GM19043 (cell line): ENCODE data around the gene RNLS.

Experiments
- ATAC-seq: cut with Tn5 transposase; IDR thresholded peaks from one replicate; pipeline ENCODE4 v1.9.1; 2021; ENCODE audit warnings: low read depth; ENCODE audit not compliant: unreplicated experiment

The RNLS gene

DNA sequence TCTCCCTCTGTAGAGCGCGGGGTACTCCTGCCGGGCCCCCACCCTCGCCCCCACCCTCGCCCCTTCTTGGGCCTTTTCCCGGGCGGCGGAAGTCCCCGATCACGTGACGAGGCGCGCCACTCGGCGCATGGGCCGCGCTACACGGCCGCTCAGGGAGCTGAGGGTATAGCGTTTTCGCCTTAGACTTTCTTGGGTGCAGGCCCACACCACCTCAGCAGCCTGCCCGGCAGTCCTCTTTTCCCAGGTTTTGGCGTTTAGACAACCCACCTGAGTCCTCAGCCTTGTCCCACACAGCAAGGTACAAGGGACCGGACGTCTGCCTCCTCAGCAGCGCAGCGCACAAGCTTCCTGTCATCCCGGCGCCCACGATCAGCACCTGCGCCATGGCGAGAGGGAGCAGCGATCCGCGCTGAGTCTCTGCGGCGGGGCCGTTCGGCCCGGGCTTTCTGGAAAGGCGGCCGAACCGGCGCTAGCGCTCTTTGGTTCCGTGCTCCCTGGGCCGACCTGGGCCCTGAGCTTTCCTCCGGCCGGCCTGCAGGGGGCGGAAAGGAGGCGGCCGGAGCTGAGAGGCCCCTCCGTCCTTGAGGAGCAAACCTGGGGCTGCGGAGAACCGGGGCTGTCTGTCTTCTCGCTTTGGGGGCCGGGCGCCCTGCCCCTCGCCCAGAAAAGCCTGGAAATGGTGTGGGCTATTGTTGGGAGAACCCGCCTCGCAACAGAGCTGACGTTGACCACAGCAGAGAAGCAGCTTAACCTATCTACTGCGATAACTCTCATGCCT, at the start of gene RNLS:
Gene RNLS (minus strand): TSS at position 513 of the 778 bp plus-strand sequence.
- peak; percentile 72 for ATAC-seq

DNA sequence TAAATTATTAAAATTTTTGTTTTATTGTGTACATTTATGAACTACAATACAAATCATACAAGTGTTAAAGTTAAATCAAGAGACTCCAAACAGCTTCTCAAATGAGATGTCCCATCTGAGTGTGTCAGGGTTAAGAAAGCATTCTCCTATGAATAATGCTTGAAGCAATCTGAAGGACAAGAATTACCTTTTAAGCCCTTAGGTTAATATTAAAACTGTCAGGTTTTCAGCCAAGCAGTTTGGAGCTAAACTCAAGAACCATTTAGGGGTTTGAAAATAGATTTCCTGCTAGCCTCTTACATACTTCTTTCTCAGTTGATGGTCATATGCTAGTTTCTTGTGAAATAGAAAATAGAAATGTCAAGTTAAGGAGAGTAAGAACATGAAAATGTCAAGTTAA, 41.7 kb upstream of the RNLS start:
- ATAC-seq: no peak

DNA sequence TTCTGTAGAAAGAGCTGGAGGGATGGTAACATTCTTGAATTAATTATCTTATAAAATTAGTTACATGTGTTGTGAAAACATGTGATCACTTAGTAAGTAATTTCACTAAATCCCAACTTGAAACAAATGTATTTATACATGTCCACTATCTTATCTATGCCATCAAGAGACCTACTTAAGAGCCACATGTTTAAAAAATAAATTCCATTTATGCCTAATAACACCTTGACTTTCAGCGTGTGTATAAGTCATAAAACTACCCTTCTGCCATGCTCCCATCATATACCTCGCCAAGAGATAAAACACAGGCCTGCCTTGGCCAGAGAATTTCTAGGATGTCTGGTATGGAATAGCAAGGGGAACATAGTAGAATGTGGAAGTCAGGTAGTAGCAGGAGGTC, 40.7 kb upstream of the RNLS start:
- no peak for ATAC-seq

DNA sequence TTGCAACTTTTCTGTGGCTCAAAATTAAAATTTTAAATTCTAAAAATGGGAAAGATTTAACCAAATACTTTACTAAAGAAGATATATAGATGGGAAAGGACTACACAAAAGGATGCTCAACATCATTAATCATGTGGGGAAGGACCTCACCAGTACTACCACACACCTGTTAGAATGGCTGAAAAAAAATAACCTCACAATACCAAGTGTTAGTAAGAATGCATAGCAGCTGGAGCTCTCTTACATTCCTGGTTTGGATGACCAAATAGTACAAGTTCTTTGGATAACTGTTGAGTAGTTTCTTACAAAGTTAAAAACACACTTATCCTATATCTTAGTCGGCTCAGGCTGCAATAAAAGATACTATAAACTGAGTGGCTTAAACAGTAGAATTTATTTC, 37.3 kb upstream of the RNLS start:
- ATAC-seq: no peak

DNA sequence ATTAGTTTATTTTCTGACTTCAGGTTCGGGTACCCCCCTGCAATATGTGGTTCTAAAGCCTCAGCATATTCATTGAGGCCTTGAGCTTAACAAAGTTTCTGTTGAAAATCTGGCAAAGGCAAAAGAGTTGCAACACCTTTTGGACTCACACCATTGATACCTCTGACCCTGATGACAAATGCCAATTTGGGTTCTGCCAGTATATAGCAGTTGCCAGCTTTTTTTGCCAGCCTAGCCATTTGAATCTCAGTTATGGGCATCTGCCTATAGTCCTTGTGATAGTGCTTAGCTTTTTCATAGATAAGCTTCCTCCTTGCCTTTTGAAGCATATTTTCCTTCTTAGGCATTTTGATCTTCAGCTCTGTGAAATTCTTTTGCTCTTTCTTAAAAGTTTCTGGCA, 35.4 kb upstream of the RNLS start:
- no peak for ATAC-seq

DNA sequence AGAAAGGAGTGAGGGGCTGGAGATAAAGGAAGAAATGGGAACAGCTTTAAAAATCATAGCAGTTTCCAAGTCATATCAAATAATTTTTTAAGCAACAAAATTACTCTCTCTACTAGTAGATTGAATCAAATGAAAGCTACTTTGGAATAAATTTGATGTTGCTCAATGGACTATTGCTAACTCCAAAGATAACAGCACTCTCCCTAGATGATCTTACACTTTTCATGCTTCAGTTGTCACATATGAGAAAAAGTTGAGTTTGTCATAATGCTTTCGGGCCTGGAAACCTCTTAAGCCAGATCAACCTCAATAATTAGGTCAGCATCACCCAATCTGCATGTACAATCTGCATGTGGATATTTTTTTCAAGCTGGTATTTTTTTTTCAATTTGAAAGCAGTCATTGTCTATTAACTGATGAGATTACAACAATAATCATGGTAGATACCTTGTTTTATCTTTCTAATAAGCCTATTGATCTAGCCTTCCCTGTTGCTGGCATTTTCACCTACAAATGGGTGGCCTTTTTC, 34.7 kb upstream of the RNLS start:
- no peak for ATAC-seq

DNA sequence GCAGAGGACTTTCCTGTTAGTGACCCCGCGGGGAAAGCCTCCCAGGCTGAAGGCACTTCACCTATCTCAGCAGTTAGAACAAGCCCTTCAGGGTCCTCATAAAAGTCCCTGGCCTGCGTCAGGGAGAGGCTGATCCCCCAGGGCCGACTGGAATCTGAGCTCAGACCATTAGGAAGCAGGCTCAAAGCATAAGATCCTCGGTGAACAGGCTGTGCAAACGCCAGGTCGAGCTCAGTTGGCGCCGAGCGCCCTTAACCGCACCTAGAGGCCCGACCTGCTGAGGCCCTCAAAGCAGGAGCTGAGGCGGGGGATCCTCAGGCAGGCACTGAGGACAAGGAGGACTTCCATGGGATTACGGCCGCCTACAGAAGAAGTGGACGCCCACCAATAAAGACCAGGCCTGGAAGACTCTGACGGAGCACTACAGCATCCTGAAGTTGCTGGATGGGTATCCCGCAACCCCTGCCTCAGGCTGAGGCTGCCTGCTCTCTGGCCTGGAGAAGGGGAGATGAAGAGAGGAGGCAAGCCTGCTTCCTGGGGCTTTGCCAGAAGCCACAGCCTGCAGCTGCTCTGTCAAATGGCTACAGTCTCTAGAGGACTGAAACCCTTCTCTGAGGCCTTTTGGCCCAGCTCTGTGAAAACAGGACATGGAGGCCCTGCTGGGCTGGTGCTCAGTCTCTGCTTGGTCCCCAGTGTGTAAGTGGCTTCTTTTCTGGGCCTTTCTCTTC, 33.3 kb upstream of the RNLS start:
- ATAC-seq: no peak

DNA sequence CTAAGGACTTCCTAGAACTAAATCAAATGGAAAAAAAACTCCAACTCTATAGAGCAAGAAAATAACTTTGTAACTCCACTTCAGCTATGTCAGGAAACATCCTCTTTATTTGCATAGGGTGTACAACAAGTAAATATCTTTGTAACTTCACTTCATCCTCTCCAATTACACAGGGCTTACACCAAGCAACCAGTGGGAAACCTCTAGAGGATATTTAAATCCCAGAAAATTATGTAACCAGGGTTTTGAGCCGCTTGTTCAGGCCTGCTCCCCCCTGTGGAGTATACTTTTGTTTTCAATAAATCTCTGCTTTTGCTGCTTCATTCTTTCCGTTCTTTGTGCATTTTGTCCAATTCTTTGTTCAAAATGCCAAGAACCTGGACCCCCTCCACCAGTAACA, 25.7 kb upstream of the RNLS start:
- ATAC-seq: no peak

DNA sequence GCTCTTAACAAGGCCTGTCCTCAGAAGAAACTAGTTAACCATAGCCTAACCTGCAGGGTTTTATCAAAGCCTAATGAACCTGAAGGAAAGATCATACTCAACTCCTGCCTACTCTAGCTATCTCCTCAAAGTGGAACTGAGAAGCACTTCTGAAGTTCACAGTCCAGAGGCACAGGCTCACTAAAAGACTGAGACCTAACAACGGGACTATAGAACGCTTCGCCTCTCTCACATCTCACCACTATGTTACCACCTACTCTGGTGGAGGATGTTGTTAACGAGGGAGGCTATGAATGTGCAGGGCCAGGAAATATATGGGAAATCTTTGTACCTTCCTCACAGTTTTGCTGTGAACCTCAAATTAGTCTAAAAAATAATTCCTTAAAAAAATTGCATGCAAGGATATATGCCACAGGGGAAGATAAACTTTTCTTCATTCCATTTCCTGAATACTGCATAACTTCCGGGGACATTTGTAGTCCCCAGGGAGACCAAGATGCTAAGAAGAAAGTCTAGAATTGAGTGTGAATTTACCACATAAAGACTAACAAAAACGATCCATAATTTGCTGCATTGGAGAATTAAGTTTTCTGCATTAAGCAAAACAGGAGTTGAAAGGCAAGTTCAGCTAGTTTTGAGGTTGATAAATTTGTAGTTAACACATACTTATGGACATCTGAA, 25.1 kb upstream of the RNLS start:
- ATAC-seq: peak; percentile 61

DNA sequence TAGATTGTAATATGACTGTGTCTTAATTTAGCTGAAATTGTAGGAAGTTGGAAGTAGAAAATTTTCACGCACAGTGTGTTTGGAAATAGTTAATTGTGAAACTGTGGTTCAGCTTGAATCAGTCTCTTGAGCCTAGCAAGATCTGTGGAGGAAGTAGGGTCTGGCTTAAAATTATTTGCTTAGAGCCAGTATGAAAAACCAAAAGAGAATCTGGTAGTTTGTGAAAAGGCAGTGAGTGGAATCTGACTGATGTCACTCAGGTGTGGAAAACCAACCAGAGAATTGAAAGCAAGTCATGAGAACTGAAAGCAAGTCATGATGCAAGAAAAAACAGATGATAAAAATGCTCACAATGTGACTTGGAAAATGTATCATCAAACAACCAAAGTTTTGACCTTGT, 14.9 kb upstream of the RNLS start:
- ATAC-seq: peak; percentile 84

DNA sequence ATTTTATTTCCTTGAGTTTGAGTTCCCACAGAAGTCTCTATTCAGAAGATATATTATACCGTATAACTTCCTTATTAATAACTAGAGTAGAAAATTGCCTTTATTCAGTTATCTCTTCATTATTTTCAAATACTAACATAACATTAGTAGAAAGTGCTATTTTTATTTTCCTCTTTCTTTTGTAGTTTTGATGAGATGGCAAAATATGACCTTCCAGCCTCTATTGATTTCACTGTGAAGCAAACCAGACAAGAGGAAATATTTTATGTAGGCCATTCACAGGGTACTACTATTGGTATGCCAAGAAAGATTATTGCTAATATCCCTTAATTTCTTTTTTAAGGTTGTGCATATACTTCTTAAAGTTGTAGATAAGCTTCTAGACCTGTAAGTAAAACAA, 11.4 kb upstream of the RNLS start:
- no peak for ATAC-seq

DNA sequence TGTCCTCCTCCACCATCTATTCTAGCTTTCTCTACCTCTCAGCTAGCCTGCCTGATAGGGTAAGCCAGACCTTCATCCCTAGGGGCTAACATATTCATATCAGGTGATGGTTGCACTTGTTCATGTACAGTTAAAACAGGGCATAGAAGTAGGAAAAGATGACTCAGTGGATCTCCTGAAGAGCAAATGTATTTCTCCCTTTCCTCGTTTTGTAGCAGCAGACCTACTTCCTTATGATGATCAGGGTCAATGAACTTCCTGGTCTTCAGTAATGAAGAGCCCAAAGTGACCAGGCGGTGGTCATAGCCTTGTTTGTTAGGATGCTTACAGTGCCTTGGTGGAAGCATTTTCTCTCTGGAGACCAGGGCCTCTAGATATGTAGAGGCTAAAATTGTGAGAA, 9.8 kb upstream of the RNLS start:
- ATAC-seq: no peak

DNA sequence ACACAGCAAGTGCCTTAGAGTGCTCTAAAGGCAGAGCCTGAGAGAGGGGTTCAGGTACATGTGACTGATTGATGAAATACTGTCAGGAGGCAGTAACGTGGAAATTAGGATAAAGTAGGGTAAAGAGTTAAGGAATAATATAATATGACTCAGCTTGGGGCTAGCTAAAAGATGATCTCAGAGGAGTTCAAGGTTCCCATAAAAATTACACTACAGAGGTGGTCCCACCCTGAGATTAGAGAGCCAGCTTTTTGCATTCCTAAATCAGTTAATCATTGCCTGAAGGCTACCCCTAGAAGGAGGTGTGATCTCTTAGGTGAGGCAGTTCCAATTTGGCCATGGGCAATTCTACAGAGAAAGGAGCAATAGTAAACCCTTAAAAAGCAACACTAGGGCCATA, 9.3 kb upstream of the RNLS start:
- no peak for ATAC-seq

DNA sequence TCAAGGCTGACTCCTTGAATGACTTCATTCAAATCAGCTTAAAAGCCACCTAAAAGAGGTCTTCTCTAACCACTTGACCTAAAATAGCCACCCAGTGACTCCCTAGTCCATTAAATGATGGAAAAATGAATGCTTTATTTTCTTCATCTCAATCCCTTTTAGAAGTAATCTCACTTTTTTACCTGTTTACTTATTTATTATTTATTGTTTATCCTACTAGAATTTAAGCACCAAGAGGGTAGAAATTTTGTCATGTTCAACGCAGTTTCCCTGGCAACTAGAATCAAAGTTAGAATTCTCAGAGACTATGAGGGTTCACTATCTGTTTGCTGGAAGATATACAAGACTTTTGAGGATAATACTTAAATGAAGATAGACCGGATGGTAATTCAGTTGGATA, 3.3 kb upstream of the RNLS start, which contains the start of gene LIPJ:
Gene LIPJ (plus strand): TSS at position 301 of the 400 bp plus-strand sequence. CDS start 3,926 bp downstream, outside the sequence.
- no peak for ATAC-seq

DNA sequence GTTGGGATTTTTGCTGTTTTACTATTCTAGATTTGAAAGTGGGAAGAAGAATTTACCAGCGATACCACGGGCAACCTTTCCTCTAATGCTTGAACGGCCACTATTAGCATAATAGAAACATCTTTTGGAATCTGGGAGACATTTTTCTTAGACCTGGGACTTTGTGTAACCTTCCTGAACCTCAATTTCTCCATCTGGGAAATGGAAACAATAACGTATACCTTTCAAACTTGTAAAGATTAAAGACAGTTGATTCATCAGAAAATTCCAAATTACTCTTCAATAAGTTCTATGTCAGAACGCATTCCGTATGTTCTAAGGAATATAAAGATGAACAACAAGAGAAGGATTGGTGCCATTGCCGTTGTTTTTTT, 453 bp upstream of the RNLS start:
- no peak for ATAC-seq

DNA sequence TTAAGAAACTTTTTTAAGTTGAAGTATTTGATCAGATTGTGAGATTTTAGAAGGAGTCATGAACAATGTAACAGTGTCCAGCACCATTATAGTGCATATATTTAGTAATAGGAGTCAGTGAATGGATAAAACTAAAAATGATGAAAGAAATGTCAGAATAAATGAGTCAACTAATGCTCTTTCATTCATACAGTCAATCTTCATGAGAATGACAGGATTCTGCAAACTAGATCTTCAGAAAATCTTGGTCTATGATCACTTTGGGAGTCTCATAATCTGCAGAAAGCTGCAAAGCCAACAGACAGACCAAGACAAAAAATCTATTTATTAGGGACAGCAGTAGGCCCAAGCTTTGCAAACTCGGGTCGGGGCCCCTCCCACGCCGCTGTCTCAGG, 710 bp downstream of the RNLS start:
- no peak for ATAC-seq

DNA sequence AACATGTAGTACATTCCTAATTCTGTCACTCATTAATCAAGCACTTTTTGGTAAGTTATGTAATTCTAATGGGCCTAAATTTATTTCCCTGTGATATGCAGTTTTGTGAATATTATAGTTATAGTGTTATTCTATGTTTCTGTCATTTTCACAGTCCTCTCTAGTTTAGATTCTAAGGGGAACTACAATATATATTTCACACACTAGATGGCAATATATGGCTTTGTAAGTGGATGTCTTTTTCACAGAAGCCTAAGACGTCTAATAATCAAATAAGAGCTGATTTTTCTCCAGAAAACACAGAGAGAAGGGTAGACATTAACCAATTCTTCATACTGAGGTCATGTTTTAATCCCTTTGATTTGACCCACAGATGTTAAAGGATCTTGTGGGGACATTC, 18.0 kb downstream of the RNLS start:
- ATAC-seq: no peak

DNA sequence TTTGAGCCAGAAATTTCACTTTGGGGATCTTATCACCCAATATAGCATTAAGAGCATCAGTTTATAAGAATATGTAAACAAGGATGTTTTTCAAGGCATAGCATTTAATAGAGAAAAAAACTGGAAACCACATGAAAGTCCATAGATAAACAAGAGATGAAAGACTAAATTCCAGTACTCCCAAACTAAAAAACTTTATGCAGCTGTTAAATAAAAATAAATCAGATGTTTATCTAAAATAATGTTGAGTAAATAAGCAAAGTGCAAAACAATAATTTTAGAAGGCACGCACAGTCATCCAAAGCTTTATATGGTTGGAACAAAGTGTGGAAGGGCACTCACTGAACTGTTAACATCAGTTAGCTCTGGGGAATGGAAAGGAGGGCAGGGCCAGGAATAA, 21.0 kb downstream of the RNLS start:
- ATAC-seq: no peak

DNA sequence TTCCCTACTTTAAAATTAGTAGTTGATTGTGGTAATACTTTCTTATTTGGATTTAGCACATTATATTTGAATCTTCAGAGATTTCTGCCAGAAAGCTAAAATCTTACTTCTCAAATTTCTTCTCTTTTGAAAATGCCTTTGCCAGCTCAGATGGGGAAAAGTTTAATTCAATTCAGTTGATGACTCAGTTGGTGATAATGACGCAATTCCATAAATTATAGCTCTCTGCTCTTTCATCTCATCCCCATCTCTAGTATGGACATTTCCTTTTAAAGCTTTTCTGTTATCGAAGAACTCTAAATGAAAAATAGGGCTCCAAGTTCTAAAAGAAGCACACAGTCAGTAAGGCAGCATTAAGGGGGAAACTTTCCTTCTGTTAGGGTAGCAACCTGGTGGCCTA, 25.5 kb downstream of the RNLS start:
- no peak for ATAC-seq

DNA sequence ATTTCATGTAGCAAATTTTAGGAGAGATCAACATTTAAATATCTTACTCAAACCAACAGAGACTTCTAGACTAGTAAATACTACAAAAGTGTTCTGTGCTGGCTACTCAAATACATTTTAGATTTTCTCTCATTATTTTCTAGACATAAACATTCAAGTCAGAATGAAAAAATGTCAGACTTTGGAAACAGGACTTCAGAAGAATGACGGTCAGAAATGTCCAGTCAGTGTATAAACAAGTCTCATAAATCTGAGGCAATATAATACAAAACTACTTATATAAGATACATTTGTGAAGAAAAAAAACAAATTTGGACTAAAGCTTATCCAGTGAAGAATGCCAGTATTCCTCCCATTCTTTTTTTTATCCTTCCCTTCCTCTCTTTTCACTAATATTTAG, 25.9 kb downstream of the RNLS start:
- ATAC-seq: no peak

DNA sequence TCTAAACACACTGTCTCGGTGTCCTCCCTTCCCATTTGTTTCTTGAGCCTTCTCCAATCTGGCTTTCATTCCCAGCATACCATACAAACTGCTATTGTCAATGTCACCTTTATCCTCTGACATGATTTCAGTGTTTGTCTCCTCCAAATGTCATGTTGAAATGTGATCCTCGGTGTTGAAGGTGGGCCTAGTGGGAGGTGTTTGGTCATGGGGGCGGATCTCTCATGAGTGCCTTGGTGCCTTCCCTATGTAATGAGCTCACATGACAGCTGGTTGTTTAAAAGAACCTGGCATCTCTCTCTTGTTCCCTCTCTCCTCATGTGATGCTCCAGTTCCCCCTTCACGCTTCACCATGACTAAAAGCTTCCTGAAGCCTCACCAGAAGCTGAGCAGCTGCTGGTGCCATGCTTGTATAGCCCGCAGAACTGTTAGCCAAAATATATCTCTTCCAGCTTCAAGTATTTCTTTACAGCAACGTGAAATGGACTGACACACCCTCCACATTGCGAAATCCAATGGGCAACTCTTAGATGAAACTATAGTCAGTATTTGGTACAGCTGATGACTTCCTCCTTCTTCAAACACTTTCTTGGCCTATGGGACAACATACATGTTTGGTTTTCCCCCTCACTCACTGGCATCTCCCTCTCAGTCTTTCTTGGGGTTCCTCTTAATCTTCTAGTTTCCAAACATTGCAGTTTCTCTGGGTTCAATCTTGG, 27.8 kb downstream of the RNLS start:
- ATAC-seq: no peak
